BE2C (cell line): ENCODE measurements around the gene DPYD.

Experiments
- DNase-seq: peaks from one replicate; pipeline ENCODE4 v3.0.0-alpha.2; 2020
- H3K27me3 ChIP-seq: fragments of 250-450 bp; sonication (Bioruptor Pico); 2 replicates; pipeline ENCODE4 v1.5.1; 2020; ENCODE audit warnings: mild to moderate bottlenecking
- H3K36me3 ChIP-seq: fragments of 250-450 bp; sonication (Bioruptor Pico); 2 replicates; pipeline ENCODE4 v1.5.1; 2020; ENCODE audit warnings: mild to moderate bottlenecking
- H3K4me1 ChIP-seq: fragments of 250-450 bp; sonication (Bioruptor Pico); 2 replicates; pipeline ENCODE4 v1.5.1; 2020
- H3K4me3 ChIP-seq: 2 replicates; pipeline ENCODE4 v1.5.1; 2011; ENCODE audit warnings: low read depth, low read length
- H3K9me3 ChIP-seq: fragments of 250-450 bp; sonication (Bioruptor Pico); 2 replicates; pipeline ENCODE4 v1.5.1; 2020
- TF ChIP-seq, protein P1 (sequence below): IDR thresholded peaks from 2 replicates; pipeline ENCODE4 v1.5.1; 2012; ENCODE audit warnings: mild to moderate bottlenecking, low read depth, low read length

DPYD gene

DNA sequence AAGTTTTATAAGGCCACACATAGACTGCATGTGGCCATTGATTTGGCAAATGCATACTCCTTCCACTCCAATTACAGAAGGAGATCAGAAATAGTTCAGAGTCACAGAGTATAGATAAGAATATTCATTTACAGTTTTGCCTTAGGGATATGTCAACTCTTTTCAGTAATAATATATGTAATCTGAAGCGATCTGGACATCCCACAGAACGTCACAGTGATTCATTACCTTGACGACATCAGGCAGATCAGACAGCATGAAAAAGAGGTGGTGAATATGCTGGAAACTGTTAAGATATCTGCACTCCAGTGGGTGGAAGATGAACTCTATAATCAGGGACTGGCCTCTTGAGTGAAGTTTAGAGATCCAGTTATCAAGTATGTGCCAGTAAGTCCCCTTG, 240.4 kb downstream of the DPYD start:
- Histone ChIP-seq H3K27me3 (no peaks in the 10 kb centered on the region), H3K4me3 (no peak overlapping the region)
- peak; percentile 31 for DNase-seq

DNA sequence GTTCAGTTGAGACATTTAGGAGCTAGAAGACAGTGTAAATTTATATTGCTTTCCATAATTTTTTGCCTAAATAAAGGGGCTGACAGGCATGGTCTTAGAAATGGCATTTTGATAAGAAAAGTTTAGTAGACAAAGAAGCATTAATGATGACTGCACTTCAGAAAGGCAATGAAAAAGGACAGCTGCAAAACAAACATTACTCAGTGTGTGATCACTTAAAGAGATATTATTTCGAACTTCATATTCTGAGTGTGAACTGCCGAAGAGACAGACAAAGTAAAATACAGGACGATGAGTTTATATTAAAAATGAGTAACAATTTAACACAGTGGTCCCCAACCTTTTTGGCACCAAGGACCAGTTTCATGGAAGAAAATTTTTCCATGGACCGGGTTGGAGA, 243.1 kb downstream of the DPYD start:
- no peaks in the 10 kb centered on the region for H3K9me3 ChIP-seq
- TF ChIP-seq, protein P1, sequence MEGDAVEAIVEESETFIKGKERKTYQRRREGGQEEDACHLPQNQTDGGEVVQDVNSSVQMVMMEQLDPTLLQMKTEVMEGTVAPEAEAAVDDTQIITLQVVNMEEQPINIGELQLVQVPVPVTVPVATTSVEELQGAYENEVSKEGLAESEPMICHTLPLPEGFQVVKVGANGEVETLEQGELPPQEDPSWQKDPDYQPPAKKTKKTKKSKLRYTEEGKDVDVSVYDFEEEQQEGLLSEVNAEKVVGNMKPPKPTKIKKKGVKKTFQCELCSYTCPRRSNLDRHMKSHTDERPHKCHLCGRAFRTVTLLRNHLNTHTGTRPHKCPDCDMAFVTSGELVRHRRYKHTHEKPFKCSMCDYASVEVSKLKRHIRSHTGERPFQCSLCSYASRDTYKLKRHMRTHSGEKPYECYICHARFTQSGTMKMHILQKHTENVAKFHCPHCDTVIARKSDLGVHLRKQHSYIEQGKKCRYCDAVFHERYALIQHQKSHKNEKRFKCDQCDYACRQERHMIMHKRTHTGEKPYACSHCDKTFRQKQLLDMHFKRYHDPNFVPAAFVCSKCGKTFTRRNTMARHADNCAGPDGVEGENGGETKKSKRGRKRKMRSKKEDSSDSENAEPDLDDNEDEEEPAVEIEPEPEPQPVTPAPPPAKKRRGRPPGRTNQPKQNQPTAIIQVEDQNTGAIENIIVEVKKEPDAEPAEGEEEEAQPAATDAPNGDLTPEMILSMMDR: no peak
- H3K36me3 ChIP-seq: 0 out of 2 replicates have a peak, but pooled peaks cover 2% of the 10 kb centered on the region
- H3K27me3 ChIP-seq: no peaks in the 10 kb centered on the region
- DNase-seq: no peak
- H3K4me1 ChIP-seq: peaks cover 20% of the 10 kb centered on the region
- no peak overlapping the region for H3K4me3 ChIP-seq

More for the DNA sequence above, 240.4 kb downstream of the DPYD start:
- H3K9me3 ChIP-seq: no peaks in the 10 kb centered on the region
- peaks cover 20% of the 10 kb centered on the region for H3K4me1 ChIP-seq
- TF ChIP-seq, protein P1: no peak
- 0 out of 2 replicates have a peak, but pooled peaks cover 2% of the 10 kb centered on the region for H3K36me3 ChIP-seq

GRCh38 chr1:97674517-97674916, 246.3 kb downstream of the DPYD start:
- Histone ChIP-seq H3K27me3 (no peaks in the 10 kb centered on the region), H3K9me3 (peaks cover 5% of the 10 kb centered on the region; the same call in 1 of the 2 replicates), H3K4me3 (no peak overlapping the region), H3K36me3 (0 out of 2 replicates have a peak, but pooled peaks cover 2% of the 10 kb centered on the region), H3K4me1 (peaks cover 10% of the 10 kb centered on the region)
- DNase-seq: no peak
- TF ChIP-seq, protein P1: no peak

- no peaks in the 10 kb centered on the region for H3K4me1 ChIP-seq
- no peaks in the 10 kb centered on the region for H3K27me3 ChIP-seq
- peaks cover 5% of the 10 kb centered on the region; the same call in 1 of the 2 replicates for H3K9me3 ChIP-seq
- peak; percentile 25 for DNase-seq
- H3K36me3 ChIP-seq: no peaks in the 10 kb centered on the region
- TF ChIP-seq, protein P1: peak; percentile 47
- H3K4me3 ChIP-seq: no peak overlapping the region
These were observed 251.9 kb downstream of the DPYD start for GRCh38 chr1:97668945-97669344.

GRCh38 chr1:97660431-97661105, 260.3 kb downstream of the DPYD start:
- H3K9me3 ChIP-seq: no peaks in the 10 kb centered on the region
- H3K4me1 ChIP-seq: peaks cover 4% of the 10 kb centered on the region
- TF ChIP-seq, protein P1: no peak
- H3K4me3 ChIP-seq: no peak overlapping the region
- DNase-seq: no peak
- no peaks in the 10 kb centered on the region; the same call in 1 of the 2 replicates for H3K27me3 ChIP-seq
- no peaks in the 10 kb centered on the region for H3K36me3 ChIP-seq

DNA sequence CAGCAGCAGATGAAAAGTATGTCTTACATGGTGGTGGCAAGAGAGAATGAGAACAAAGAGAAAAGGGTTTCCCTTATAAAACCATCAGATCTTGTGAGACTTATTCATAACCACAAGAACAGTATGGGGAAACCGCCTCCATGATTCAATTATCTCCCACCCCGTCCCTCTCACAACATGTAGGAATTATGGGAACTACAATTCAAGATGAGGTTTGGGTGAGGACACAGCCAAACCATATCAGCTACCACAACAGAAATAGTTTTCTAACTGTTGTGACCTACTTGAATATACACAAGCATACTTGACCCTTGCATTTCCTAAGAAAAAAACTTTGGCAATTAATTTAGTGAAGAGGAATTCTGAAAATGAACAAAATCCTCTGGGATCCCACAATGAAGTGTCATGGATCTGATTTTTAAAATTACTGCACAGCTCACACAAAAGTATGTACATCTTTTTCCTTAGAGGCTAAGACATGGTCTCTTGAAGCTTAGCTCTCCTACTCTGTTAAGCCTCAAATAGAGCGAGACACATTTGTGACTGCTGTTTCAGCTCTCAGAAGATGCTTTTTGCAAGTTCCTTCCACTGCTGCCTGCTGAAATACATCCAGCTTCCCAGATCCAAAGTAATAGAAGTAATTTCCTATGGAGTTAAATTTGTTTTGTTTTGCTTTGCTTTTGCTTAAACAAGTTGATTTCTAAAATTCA, 265.8 kb downstream of the DPYD start:
- TF ChIP-seq, protein P1: no peak
- no peak for DNase-seq
- Histone ChIP-seq H3K4me3 (no peak overlapping the region), H3K27me3 (no peaks in the 10 kb centered on the region; the same call in 1 of the 2 replicates), H3K36me3 (no peaks in the 10 kb centered on the region), H3K4me1 (no peaks in the 10 kb centered on the region), H3K9me3 (no peaks in the 10 kb centered on the region)
